Measurements from ENCODE around the gene PRR3. TPM values are rescaled to one million over a fixed set of nuclear protein-coding genes. Genes with fewer than 3 reads are reported as not detected.
A peak's percentile ranks its signal among the peaks of the same experiment; 100 is the strongest.

The PRR3 gene
- total RNA-seq, 1 experiment from 2014 or later: 13.1 TPM

- Mint-ChIP-seq H3K27ac (0 out of 2 replicates have a peak overlapping the region, but pooled peaks have one; percentile 17), H3K27me3 (ENCODE audit: low read depth) (no peaks in the 10 kb centered on the region), H3K36me3 (peaks cover 56% of the 10 kb centered on the region), H3K9me3 (no peaks in the 10 kb centered on the region), H3K4me1 (no peaks in the 10 kb centered on the region), H3K4me3 (no peak overlapping the region)
- TF ChIP-seq, protein P1, sequence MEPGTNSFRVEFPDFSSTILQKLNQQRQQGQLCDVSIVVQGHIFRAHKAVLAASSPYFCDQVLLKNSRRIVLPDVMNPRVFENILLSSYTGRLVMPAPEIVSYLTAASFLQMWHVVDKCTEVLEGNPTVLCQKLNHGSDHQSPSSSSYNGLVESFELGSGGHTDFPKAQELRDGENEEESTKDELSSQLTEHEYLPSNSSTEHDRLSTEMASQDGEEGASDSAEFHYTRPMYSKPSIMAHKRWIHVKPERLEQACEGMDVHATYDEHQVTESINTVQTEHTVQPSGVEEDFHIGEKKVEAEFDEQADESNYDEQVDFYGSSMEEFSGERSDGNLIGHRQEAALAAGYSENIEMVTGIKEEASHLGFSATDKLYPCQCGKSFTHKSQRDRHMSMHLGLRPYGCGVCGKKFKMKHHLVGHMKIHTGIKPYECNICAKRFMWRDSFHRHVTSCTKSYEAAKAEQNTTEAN (CRISPR knock-in tag; IDR thresholded peaks at IDR 0.05): no peak
- TF ChIP-seq, protein P2, sequence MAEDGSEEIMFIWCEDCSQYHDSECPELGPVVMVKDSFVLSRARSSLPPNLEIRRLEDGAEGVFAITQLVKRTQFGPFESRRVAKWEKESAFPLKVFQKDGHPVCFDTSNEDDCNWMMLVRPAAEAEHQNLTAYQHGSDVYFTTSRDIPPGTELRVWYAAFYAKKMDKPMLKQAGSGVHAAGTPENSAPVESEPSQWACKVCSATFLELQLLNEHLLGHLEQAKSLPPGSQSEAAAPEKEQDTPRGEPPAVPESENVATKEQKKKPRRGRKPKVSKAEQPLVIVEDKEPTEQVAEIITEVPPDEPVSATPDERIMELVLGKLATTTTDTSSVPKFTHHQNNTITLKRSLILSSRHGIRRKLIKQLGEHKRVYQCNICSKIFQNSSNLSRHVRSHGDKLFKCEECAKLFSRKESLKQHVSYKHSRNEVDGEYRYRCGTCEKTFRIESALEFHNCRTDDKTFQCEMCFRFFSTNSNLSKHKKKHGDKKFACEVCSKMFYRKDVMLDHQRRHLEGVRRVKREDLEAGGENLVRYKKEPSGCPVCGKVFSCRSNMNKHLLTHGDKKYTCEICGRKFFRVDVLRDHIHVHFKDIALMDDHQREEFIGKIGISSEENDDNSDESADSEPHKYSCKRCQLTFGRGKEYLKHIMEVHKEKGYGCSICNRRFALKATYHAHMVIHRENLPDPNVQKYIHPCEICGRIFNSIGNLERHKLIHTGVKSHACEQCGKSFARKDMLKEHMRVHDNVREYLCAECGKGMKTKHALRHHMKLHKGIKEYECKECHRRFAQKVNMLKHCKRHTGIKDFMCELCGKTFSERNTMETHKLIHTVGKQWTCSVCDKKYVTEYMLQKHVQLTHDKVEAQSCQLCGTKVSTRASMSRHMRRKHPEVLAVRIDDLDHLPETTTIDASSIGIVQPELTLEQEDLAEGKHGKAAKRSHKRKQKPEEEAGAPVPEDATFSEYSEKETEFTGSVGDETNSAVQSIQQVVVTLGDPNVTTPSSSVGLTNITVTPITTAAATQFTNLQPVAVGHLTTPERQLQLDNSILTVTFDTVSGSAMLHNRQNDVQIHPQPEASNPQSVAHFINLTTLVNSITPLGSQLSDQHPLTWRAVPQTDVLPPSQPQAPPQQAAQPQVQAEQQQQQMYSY (CRISPR knock-in tag; IDR thresholded peaks at IDR 0.05): no peak
- TF ChIP-seq ZNF317 (CRISPR knock-in tag; IDR thresholded peaks at IDR 0.05; ENCODE audit: borderline replicate concordance, low read depth): no peak
- TF ChIP-seq, protein P3, sequence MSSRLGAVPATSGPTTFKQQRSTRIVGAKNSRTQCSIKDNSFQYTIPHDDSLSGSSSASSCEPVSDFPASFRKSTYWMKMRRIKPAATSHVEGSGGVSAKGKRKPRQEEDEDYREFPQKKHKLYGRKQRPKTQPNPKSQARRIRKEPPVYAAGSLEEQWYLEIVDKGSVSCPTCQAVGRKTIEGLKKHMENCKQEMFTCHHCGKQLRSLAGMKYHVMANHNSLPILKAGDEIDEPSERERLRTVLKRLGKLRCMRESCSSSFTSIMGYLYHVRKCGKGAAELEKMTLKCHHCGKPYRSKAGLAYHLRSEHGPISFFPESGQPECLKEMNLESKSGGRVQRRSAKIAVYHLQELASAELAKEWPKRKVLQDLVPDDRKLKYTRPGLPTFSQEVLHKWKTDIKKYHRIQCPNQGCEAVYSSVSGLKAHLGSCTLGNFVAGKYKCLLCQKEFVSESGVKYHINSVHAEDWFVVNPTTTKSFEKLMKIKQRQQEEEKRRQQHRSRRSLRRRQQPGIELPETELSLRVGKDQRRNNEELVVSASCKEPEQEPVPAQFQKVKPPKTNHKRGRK (CRISPR knock-in tag; IDR thresholded peaks at IDR 0.05; ENCODE audit: borderline replicate concordance): no peak
- no peak for TF ChIP-seq ARID4B (CRISPR knock-in tag; IDR thresholded peaks at IDR 0.05; ENCODE audit: borderline replicate concordance)
- no peak for TF ChIP-seq ZNF281 (CRISPR knock-in tag; IDR thresholded peaks at IDR 0.05)
- TF ChIP-seq HMGA2 (CRISPR knock-in tag; IDR thresholded peaks at IDR 0.05): no peak
- TF ChIP-seq, protein P4, sequence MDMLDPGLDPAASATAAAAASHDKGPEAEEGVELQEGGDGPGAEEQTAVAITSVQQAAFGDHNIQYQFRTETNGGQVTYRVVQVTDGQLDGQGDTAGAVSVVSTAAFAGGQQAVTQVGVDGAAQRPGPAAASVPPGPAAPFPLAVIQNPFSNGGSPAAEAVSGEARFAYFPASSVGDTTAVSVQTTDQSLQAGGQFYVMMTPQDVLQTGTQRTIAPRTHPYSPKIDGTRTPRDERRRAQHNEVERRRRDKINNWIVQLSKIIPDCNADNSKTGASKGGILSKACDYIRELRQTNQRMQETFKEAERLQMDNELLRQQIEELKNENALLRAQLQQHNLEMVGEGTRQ (CRISPR knock-in tag; IDR thresholded peaks at IDR 0.05): no peak
- TF ChIP-seq ZNF416 (CRISPR knock-in tag; IDR thresholded peaks at IDR 0.05): no peak
- TF ChIP-seq GRHL2 (CRISPR knock-in tag; IDR thresholded peaks at IDR 0.05; ENCODE audit: insufficient replicate concordance, severe bottlenecking): no peak
- TF ChIP-seq, protein P5, sequence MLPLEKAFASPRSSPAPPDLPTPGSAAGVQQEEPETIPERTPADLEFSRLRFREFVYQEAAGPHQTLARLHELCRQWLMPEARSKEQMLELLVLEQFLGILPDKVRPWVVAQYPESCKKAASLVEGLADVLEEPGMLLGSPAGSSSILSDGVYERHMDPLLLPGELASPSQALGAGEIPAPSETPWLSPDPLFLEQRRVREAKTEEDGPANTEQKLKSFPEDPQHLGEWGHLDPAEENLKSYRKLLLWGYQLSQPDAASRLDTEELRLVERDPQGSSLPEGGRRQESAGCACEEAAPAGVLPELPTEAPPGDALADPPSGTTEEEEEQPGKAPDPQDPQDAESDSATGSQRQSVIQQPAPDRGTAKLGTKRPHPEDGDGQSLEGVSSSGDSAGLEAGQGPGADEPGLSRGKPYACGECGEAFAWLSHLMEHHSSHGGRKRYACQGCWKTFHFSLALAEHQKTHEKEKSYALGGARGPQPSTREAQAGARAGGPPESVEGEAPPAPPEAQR (CRISPR knock-in tag; IDR thresholded peaks at IDR 0.05): no peak
- no peak for TF ChIP-seq RELA (CRISPR knock-in tag; IDR thresholded peaks at IDR 0.05; ENCODE audit: borderline replicate concordance)
- no peak for TF ChIP-seq FOXP4 (CRISPR knock-in tag; IDR thresholded peaks at IDR 0.05)
- no peak for TF ChIP-seq ZBTB21 (CRISPR knock-in tag; IDR thresholded peaks at IDR 0.05; ENCODE audit: borderline replicate concordance)
- no peak for TF ChIP-seq FOXK1 (CRISPR knock-in tag; IDR thresholded peaks at IDR 0.05)
- TF ChIP-seq, protein P6, sequence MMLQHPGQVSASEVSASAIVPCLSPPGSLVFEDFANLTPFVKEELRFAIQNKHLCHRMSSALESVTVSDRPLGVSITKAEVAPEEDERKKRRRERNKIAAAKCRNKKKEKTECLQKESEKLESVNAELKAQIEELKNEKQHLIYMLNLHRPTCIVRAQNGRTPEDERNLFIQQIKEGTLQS (CRISPR knock-in tag; conservative IDR thresholded peaks at IDR 0.05): no peak
- ChIA-PET CTCF (interaction anchor here (1.1 kb wide), 1 partner anchor 48 kb away, joined by 3 read pairs; no protein-coding TSS in a partner anchor), POLR2A (interaction anchor here (1.2 kb wide), 1 partner anchor 21 kb away, joined by 3 read pairs; no protein-coding TSS in a partner anchor)
- no peak for ATAC-seq
- DNase-seq (ENCODE audit: low spot score): no peak
Measured at GRCh38 chr6:30592287-30592686, 35.2 kb downstream of the PRR3 start.
